Bronchial epithelial cell (primary cell): Measurements from ENCODE around the gene TTK. TPM values are rescaled to one million over a fixed set of nuclear protein-coding genes. Genes with fewer than 3 reads are reported as not detected.

Source experiments
- DNase-seq: peaks from one replicate; pipeline ENCODE4 v3.0.0-alpha.2; 2010; ENCODE audit warnings: low read depth
- FAIRE-seq: peaks from 2 replicates; lab custom pipeline; 2011; peaks lifted over from hg19 to GRCh38; lab: Jason Lieb, UNC
- H3K27me3 ChIP-seq: 2 replicates; pipeline ENCODE4 v1.5.1; 2011; ENCODE audit warnings: low read length; ENCODE audit not compliant: control insufficient read depth, insufficient read depth
- H3K36me3 ChIP-seq: 2 replicates; pipeline ENCODE4 v1.5.1; 2011; ENCODE audit warnings: low read length; ENCODE audit not compliant: control insufficient read depth, insufficient read depth
- H3K4me3 ChIP-seq: 2 replicates; pipeline ENCODE4 v1.5.1; 2011; ENCODE audit warnings: mild to moderate bottlenecking, low read depth, low read length, control low read depth
- CTCF ChIP-seq: IDR thresholded peaks from 2 replicates; pipeline ENCODE4 v1.5.1; 2011; ENCODE audit warnings: mild to moderate bottlenecking, moderate library complexity, low read length, control low read depth, inconsistent platforms; ENCODE audit not compliant: insufficient read depth, severe bottlenecking
- total RNA-seq: library from RNA; depleted of rRNA; stranded (reverse); fragments of >200 nt; gene quantifications from 2 replicates; pipeline ENCODE4 v1.2.1, GENCODE V29; 2014

TTK gene
- total RNA-seq, 1 donor from 2014 or later, result 0.26 TPM

- H3K36me3 ChIP-seq, result no peaks in the 10 kb centered on the region
- FAIRE-seq (no peak), DNase-seq (peak; percentile 10)
- H3K27me3 ChIP-seq, result no peaks in the 10 kb centered on the region
- no peak overlapping the region for H3K4me3 ChIP-seq
- no peak for TF ChIP-seq CTCF
These were observed 33.3 kb upstream of the TTK start for GRCh38 chr6:79971193-79971592.

- TF ChIP-seq CTCF, result no peak
- FAIRE-seq, result no peak
- no peak for DNase-seq
These were observed 22.8 kb upstream of the TTK start for GRCh38 chr6:79981652-79982051.

GRCh38 chr6:79984261-79984660 is 20.2 kb upstream of the TTK start:
- peak; percentile 43 for TF ChIP-seq CTCF
- peak; percentile 43 for FAIRE-seq
- DNase-seq, result peak; percentile 85
- Histone ChIP-seq H3K27me3 (no peaks in the 10 kb centered on the region), H3K4me3 (no peak overlapping the region), H3K36me3 (no peaks in the 10 kb centered on the region)

More at GRCh38 chr6:79981652-79982051, 22.8 kb upstream of the TTK start:
- no peaks in the 10 kb centered on the region for H3K36me3 ChIP-seq
- no peak overlapping the region for H3K4me3 ChIP-seq
- no peaks in the 10 kb centered on the region for H3K27me3 ChIP-seq

- DNase-seq (no peak), FAIRE-seq (no peak)
- no peaks in the 10 kb centered on the region for H3K27me3 ChIP-seq
- H3K36me3 ChIP-seq, result no peaks in the 10 kb centered on the region
- TF ChIP-seq CTCF, result no peak
- H3K4me3 ChIP-seq, result no peak overlapping the region
These were observed 19.3 kb upstream of the TTK start for GRCh38 chr6:79985128-79985527.

- TF ChIP-seq CTCF, result no peak
- no peaks in the 10 kb centered on the region for H3K27me3 ChIP-seq
- no peak for DNase-seq
- no peak overlapping the region for H3K4me3 ChIP-seq
- H3K36me3 ChIP-seq, result no peaks in the 10 kb centered on the region
- no peak for FAIRE-seq
These were observed 14.8 kb upstream of the TTK start for GRCh38 chr6:79989641-79990040.

- H3K36me3 ChIP-seq, result no peaks in the 10 kb centered on the region
- DNase-seq (no peak), FAIRE-seq (no peak)
- no peak overlapping the region for H3K4me3 ChIP-seq
- no peak for TF ChIP-seq CTCF
- no peaks in the 10 kb centered on the region for H3K27me3 ChIP-seq
These were observed 11.2 kb upstream of the TTK start for GRCh38 chr6:79993012-79993910.
